Right forelimb (tissue), 1 donor: ENCODE data around the gene BAZ1A.

ENCODE experiments used
- DNase-seq: peaks from one replicate; pipeline ENCODE4 v3.0.0-alpha.2; 2018

BAZ1A gene

DNA sequence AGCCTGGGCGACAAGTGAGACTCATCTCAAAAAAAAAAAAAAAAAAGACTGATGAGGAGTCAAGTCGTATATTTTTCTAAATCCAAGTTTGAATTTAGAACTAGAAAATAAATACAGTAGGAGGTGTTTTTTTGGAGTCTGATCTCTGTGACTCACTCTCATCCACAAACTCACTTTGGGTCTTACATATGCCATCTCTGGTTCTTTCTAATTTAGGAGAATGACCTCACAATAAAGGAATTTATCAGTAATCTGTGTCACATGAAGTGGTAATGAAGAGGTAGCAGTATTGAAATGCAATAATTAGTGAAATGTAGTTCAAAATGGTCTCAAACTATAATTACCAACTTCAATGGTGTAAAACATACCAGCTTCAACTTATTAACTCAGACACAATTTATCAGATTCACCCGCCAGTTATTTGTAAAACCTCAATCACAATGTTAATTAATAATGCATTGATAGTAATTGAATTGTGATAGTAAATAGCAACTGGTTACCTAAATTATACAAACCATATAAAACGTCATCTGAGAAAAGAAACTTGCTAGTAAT, 156.3 kb downstream of the BAZ1A start:
- no peak for DNase-seq

GRCh38 chr14:34715127-34715863, 159.9 kb downstream of the BAZ1A start:
- no peak for DNase-seq

GRCh38 chr14:34714320-34715126, 160.6 kb downstream of the BAZ1A start, which contains the start of gene CFL2:
Gene CFL2 (minus strand): TSS chr14:34714593. CDS start chr14:34714540, 53 bp downstream.
- peak; percentile 89 for DNase-seq

- no peak for DNase-seq
Measured at GRCh38 chr14:34713681-34714319, 161.4 kb downstream of the BAZ1A start.

DNA sequence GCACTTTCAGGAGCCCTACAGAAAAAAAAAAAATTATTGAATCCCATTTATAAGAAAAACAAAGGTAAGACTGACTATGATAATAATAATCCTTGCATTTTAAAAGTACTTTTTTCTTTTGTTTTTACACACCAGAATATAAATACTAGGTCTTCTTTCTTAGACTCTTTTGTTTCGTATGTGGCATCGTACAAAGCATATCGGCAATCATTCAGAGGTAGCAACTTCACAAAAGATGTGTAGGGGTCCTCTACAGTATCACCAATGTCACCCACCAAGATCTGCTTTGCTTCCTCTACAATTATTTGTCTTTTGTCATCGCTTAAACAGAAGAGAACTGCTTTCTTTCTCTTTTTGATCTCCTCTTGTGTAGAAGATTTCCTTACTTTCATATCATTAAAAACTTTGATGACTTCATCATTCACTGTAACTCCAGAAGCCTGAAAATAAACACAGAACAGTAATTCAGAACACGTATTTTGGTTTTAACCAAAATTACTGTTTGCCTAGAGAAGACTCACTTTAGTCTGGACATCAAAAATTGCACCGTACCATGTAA, 162.0 kb downstream of the BAZ1A start:
- no peak for DNase-seq

GRCh38 chr14:34711796-34712712, 163.1 kb downstream of the BAZ1A start:
- DNase-seq: no peak

- no peak for DNase-seq
Measured at GRCh38 chr14:34711169-34711568, 164.0 kb downstream of the BAZ1A start.

DNA sequence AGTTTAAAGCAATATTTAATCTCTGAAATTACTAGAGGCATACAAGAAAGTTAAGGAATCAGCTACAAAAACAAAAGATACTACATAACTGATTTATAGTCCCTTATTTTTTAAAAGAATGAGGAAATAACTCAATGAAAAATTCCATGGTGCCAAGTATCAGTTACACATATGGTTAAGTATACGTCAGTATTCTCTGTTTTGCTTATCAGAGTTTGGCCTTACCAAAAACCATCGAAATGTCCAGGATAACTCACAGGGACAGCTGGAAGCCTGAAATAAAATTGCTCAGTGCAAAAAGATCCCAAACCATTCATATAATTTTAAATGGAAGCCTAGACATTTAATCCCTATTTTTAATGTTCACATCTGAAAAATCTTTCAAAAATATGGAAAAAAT, 164.4 kb downstream of the BAZ1A start:
- DNase-seq: no peak

- DNase-seq: no peak
Measured at GRCh38 chr14:34710006-34710405, 165.2 kb downstream of the BAZ1A start.

DNA sequence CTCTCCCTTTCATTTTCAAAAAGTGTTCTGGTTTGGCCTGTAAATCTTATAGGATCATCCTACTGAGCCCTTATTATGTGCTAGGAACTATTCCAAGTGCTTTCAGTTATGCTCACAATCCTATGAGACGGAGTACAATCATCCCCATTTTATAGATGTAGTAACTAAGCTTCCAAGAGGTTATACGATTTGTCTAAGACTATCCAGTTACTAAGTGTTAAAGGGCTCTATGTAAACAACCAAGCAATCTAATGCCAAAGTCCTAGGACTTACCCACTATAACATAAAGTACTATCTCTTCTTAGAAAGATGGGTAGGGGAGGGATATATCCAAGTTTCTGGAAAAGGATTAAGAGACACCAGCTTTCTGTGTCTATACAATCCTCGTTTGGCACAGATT, 167.4 kb downstream of the BAZ1A start:
- DNase-seq: no peak
